Neural crest cell (in vitro differentiated cells): ENCODE data around the gene MAST4. TPM values are rescaled to one million over a fixed set of nuclear protein-coding genes. Genes with fewer than 3 reads are reported as not detected.

Experiments used
- DNase-seq: peaks from one replicate; pipeline ENCODE4 v3.0.0; 2021; ENCODE audit warnings: low read depth, mixed read lengths, low spot score
- H3K27ac Mint-ChIP-seq: one replicate; pipeline ENCODE4 v1.8.0; 2021; ENCODE audit warnings: mild to moderate bottlenecking, mixed read lengths; ENCODE audit not compliant: unreplicated experiment
- H3K27me3 Mint-ChIP-seq: 2 replicates; pipeline ENCODE4 v1.8.0; 2021; ENCODE audit warnings: low read depth, mild to moderate bottlenecking, mixed read lengths
- H3K36me3 Mint-ChIP-seq: 2 replicates; pipeline ENCODE4 v1.8.0; 2021; ENCODE audit warnings: low read depth, mild to moderate bottlenecking, mixed read lengths
- H3K4me1 Mint-ChIP-seq: 2 replicates; pipeline ENCODE4 v1.8.0; 2021; ENCODE audit warnings: mixed read lengths
- H3K4me3 Mint-ChIP-seq: one replicate; pipeline ENCODE4 v1.8.0; 2021; ENCODE audit warnings: mild to moderate bottlenecking, mixed read lengths
- H3K9me3 Mint-ChIP-seq: 2 replicates; pipeline ENCODE4 v1.8.0; 2021; ENCODE audit warnings: mixed read lengths
- total RNA-seq: library from RNA; stranded (reverse); gene quantifications from 2 replicates; pipeline ENCODE4 v1.2.1, GENCODE V29; 2021
- TF ChIP-seq, protein P1 (sequence below): fragments of 200-600 bp; sonication (generic); conservative IDR thresholded peaks from 2 replicates; pipeline ENCODE4 v1.5.0; 2021; ENCODE audit warnings: antibody characterized with exemption, mild to moderate bottlenecking

The MAST4 gene
- total RNA-seq, 1 donor from 2014 or later: 7.3 TPM

- Mint-ChIP-seq H3K27me3 (peaks cover 2% of the 10 kb centered on the region), H3K27ac (no peak overlapping the region), H3K9me3 (no peaks in the 10 kb centered on the region), H3K4me3 (no peak overlapping the region), H3K4me1 (no peaks in the 10 kb centered on the region), H3K36me3 (no peaks in the 10 kb centered on the region)
- TF ChIP-seq, protein P1, sequence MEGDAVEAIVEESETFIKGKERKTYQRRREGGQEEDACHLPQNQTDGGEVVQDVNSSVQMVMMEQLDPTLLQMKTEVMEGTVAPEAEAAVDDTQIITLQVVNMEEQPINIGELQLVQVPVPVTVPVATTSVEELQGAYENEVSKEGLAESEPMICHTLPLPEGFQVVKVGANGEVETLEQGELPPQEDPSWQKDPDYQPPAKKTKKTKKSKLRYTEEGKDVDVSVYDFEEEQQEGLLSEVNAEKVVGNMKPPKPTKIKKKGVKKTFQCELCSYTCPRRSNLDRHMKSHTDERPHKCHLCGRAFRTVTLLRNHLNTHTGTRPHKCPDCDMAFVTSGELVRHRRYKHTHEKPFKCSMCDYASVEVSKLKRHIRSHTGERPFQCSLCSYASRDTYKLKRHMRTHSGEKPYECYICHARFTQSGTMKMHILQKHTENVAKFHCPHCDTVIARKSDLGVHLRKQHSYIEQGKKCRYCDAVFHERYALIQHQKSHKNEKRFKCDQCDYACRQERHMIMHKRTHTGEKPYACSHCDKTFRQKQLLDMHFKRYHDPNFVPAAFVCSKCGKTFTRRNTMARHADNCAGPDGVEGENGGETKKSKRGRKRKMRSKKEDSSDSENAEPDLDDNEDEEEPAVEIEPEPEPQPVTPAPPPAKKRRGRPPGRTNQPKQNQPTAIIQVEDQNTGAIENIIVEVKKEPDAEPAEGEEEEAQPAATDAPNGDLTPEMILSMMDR: no peak
- DNase-seq: no peak
Observed at GRCh38 chr5:66976108-66976507, 379.9 kb downstream of the MAST4 start.

GRCh38 chr5:66979738-66980137 is 383.5 kb downstream of the MAST4 start:
- H3K4me3 Mint-ChIP-seq: no peak overlapping the region
- H3K27me3 Mint-ChIP-seq: peaks cover 2% of the 10 kb centered on the region

DNA sequence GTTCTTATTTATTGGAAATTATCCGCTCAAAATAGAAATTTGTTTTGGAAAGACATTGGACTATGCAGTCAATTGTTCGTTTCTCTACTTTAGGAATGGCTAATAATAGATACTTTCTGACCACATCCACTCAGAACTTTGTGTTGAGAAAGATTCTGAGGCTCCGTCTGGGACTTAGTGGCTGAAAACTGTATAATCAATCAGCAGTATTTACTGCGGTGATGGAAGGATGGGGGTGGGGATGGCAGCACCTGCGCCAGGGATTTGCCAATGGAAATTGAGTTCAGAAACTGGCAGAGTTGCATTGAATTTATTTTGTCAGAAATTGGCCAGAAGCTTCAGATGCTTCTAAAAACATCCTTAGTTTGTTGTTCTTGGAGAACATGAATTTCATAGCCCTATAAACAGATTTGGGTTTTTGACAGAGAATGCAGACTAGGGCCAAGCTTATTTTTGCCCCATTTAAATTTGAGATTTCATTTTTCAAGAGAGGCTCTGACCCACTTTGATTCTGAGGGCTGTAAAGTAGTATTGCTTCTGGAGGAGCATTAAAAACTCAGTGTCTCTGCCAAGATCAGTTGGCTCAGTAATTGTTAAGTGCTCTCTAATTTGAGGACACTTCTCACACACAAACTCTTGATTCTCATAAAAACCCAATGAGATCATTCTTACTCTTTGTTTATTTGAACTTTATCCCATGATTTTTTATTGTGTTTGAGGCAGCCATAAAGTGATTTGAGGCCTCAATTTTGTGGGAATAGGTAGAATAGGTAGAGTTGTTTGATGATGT is 385.3 kb downstream of the MAST4 start:
- Mint-ChIP-seq H3K27me3 (peaks cover 2% of the 10 kb centered on the region), H3K27ac (no peak overlapping the region), H3K9me3 (no peaks in the 10 kb centered on the region), H3K4me1 (no peaks in the 10 kb centered on the region), H3K4me3 (no peak overlapping the region), H3K36me3 (no peaks in the 10 kb centered on the region)
- DNase-seq: no peak
- TF ChIP-seq, protein P1: no peak

More at GRCh38 chr5:66979738-66980137, 383.5 kb downstream of the MAST4 start:
- TF ChIP-seq, protein P1: no peak
- DNase-seq: no peak
- H3K9me3 Mint-ChIP-seq: no peaks in the 10 kb centered on the region
- H3K4me1 Mint-ChIP-seq: no peaks in the 10 kb centered on the region
- no peaks in the 10 kb centered on the region for H3K36me3 Mint-ChIP-seq
- H3K27ac Mint-ChIP-seq: no peak overlapping the region

GRCh38 chr5:66982056-66982387 is 385.8 kb downstream of the MAST4 start:
- Mint-ChIP-seq H3K36me3 (no peaks in the 10 kb centered on the region), H3K27me3 (peaks cover 2% of the 10 kb centered on the region), H3K4me3 (no peak overlapping the region), H3K27ac (no peak overlapping the region), H3K4me1 (no peaks in the 10 kb centered on the region), H3K9me3 (no peaks in the 10 kb centered on the region)
- no peak for DNase-seq
- TF ChIP-seq, protein P1: no peak

DNA sequence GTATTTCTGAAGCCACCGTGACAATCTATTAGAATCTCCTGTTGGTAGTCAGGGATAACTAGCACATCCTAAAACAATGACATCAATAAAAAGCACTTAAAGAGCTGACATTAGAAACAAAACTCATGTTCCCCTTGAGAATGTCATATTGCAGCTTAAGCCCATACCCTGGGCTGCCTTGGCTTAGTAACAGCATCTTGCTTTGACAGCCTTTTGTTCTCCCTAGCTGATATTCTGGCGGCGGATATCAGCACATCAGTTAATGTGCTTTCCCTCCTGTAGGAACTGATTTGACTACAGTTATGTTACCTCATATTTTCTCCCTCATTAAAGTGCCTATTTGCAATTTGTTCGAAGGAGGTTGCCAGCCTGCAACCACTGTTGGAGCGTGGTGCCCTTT is 386.3 kb downstream of the MAST4 start:
- Mint-ChIP-seq H3K36me3 (no peaks in the 10 kb centered on the region), H3K9me3 (no peaks in the 10 kb centered on the region), H3K27me3 (peaks cover 2% of the 10 kb centered on the region), H3K27ac (no peak overlapping the region), H3K4me1 (no peaks in the 10 kb centered on the region), H3K4me3 (no peak overlapping the region)
- DNase-seq: no peak
- TF ChIP-seq, protein P1: no peak
